ENCODE measurements around the gene CDC23. TPM values are rescaled to one million over a fixed set of nuclear protein-coding genes. Genes with fewer than 3 reads are reported as not detected.
"Not testable (repeated sequence)": the region's sequence is repeated elsewhere in the genome, so short reads cannot be mapped to it uniquely, and the experiment has no call there.

The CDC23 gene, protein sequence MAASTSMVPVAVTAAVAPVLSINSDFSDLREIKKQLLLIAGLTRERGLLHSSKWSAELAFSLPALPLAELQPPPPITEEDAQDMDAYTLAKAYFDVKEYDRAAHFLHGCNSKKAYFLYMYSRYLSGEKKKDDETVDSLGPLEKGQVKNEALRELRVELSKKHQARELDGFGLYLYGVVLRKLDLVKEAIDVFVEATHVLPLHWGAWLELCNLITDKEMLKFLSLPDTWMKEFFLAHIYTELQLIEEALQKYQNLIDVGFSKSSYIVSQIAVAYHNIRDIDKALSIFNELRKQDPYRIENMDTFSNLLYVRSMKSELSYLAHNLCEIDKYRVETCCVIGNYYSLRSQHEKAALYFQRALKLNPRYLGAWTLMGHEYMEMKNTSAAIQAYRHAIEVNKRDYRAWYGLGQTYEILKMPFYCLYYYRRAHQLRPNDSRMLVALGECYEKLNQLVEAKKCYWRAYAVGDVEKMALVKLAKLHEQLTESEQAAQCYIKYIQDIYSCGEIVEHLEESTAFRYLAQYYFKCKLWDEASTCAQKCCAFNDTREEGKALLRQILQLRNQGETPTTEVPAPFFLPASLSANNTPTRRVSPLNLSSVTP
- 31.8 TPM for polyA plus RNA-seq (2013, experiment 1 of 2)
- polyA plus RNA-seq (2013, experiment 2 of 2) = 32.9 TPM

DNA sequence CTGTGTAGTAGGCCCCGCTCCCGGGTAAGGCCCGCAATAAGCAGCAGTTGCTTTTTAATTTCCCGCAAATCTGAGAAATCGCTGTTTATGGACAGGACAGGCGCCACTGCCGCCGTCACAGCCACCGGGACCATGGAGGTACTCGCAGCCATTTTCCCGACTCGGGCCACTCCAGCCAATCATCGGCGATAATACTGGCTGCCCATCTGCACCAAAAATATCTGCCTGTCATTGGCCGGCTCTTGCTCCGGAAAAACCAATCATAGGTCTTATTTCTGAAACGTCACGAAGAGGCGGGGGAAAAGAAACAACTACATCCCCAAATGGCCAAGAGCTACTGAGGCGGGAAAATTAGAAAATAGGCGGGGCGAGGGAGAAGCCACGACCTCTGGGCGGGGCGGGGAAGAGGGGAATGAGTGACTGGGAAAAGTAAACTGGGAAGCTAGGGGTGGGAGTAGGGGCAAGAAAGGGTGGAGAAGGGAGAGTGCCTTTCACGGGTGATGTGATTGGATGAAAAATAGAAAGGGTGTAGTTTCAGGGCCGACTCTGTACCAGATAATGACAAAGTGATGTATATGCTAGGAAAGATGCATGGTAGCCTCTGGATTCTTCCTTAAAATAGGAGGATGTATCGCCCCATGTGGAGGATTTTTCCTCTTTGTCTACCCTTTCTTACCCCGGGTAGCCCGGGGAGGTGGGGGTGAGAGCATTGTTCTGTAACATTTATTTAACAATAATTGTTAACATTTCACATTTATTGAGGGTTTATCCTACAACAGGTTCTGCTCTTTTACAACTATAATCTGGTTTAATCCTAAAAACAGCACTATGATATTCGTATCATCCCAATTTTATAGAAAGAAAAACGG is at the start of gene CDC23:
TSS of gene CDC23 (minus strand) at position 163 of the 869 bp plus-strand sequence. CDS start at position 152, 11 bp downstream.
- peak within 1 kb of the TSS; percentile 88 for H3K18ac ChIP-seq (ENCODE audit: low read length)

DNA sequence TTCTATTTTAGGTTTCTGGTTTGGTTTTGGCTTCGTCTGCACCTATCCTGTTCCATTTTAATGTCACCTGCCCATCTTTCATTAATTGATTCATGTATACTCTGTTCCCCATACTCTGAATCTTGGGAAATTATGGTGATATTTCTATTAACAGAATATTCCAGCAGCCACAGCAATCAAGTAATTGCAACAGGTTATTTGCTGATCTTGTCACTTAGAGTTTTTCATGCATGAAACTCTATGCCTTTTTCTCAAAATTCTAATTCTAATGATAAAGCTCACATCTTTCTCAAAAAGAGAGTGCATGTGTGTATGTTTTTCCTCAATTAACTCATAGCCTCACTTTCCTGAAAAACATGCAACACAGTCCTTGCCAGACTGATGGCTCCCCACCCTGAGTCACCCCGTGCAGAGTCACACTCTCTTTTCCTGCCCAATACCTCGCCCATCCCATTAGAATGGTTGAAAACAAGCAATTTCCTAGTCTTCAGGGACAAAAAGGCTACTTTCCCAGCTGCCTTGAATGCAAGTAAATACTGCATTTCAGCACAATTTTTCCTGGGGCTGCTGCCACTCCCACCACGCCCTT is 45.7 kb upstream of the CDC23 start:
- no peak overlapping the region for H2AK5ac ChIP-seq (ENCODE audit: low read length)
- H3K79me1 ChIP-seq (ENCODE audit: low read length) = no peaks in the 10 kb centered on the region
- no peak overlapping the region for H3K9ac ChIP-seq (ENCODE audit: low read length)
- H3K4me3 ChIP-seq (ENCODE audit: low read length) = no peak overlapping the region
- no peak overlapping the region for H3K4me2 ChIP-seq (ENCODE audit: low read length)
- H3K56ac ChIP-seq (ENCODE audit: low read length) = no peak overlapping the region
- H3K18ac ChIP-seq (ENCODE audit: low read length) = no peak overlapping the region
- no peak overlapping the region for H3K23ac ChIP-seq (ENCODE audit: low read length)
- H3K27ac ChIP-seq (ENCODE audit: low read depth, low read length) = no peak overlapping the region
- no peaks in the 10 kb centered on the region for H3K36me3 ChIP-seq (ENCODE audit: control insufficient read depth, insufficient read depth, low read length)
- no peak overlapping the region for H4K8ac ChIP-seq (ENCODE audit: low read depth, low read length)
- H4K5ac ChIP-seq (ENCODE audit: low read length) = no peak overlapping the region
- H3K4ac ChIP-seq (ENCODE audit: low read depth, low read length) = no peak overlapping the region
- no peak overlapping the region for H2BK5ac ChIP-seq (ENCODE audit: low read length)
- no peak overlapping the region for H2BK120ac ChIP-seq (ENCODE audit: low read depth, low read length)
- no peak overlapping the region for H2BK15ac ChIP-seq (replicated peaks; ENCODE audit: low read depth)
- no peaks in the 10 kb centered on the region for H3K4me1 ChIP-seq (ENCODE audit: control insufficient read depth, low read depth, low read length)
- no CpG with 5 or more reads among the region's 4 CpGs for WGBS (ENCODE audit: extremely low coverage, insufficient coverage, low lambda C conversion rate)
- no peak for DNase-seq
- no peaks in the 10 kb centered on the region for H3K27me3 ChIP-seq (ENCODE audit: insufficient read depth, low read length, poor library complexity)
- H3K79me2 ChIP-seq (ENCODE audit: control insufficient read depth, insufficient read depth, low read length) = no peaks in the 10 kb centered on the region

More for the DNA sequence above, at the start of gene CDC23:
- H3K23ac ChIP-seq (ENCODE audit: low read length) = no peak within 1 kb of the TSS
- H3K79me1 ChIP-seq (ENCODE audit: low read length) = peaks cover 10% of the 10 kb centered on the region
- peak within 1 kb of the TSS; percentile 99 for H3K56ac ChIP-seq (ENCODE audit: low read length)
- no peaks in the 10 kb centered on the region for H3K27me3 ChIP-seq (ENCODE audit: insufficient read depth, low read length, poor library complexity)
- H3K9ac ChIP-seq (ENCODE audit: low read length) = peak within 1 kb of the TSS; percentile 93
- no peak within 1 kb of the TSS for H2BK15ac ChIP-seq (replicated peaks; ENCODE audit: low read depth)
- peak within 1 kb of the TSS; percentile 76 for H4K8ac ChIP-seq (ENCODE audit: low read depth, low read length)
- peak within 1 kb of the TSS; percentile 100 for H3K4me3 ChIP-seq (ENCODE audit: low read length)
- H2BK5ac ChIP-seq (ENCODE audit: low read length) = no peak within 1 kb of the TSS
- DNase-seq = peak; percentile 100
- peak within 1 kb of the TSS; percentile 83 for H2AK5ac ChIP-seq (ENCODE audit: low read length)
- H3K4me1 ChIP-seq (ENCODE audit: control insufficient read depth, low read depth, low read length) = no peaks in the 10 kb centered on the region
- no CpG with 5 or more reads among the region's 32 CpGs for WGBS (ENCODE audit: extremely low coverage, insufficient coverage, low lambda C conversion rate)
- H2BK120ac ChIP-seq (ENCODE audit: low read depth, low read length) = no peak within 1 kb of the TSS
- peak within 1 kb of the TSS; percentile 20 for H3K4ac ChIP-seq (ENCODE audit: low read depth, low read length)
- peak within 1 kb of the TSS; percentile 93 for H3K4me2 ChIP-seq (ENCODE audit: low read length)
- no peaks in the 10 kb centered on the region for H3K36me3 ChIP-seq (ENCODE audit: control insufficient read depth, insufficient read depth, low read length)
- no peak within 1 kb of the TSS for H3K27ac ChIP-seq (ENCODE audit: low read depth, low read length)
- H3K79me2 ChIP-seq (ENCODE audit: control insufficient read depth, insufficient read depth, low read length) = peaks cover 23% of the 10 kb centered on the region
- H4K5ac ChIP-seq (ENCODE audit: low read length) = peak within 1 kb of the TSS; percentile 84

- Histone ChIP-seq H3K79me1 (ENCODE audit: low read length) (no peaks in the 10 kb centered on the region), H3K79me2 (ENCODE audit: control insufficient read depth, insufficient read depth, low read length) (no peaks in the 10 kb centered on the region), H4K5ac (ENCODE audit: low read length) (no peak overlapping the region), H3K56ac (ENCODE audit: low read length) (no peak overlapping the region), H2BK5ac (ENCODE audit: low read length) (no peak overlapping the region), H3K18ac (ENCODE audit: low read length) (no peak overlapping the region), H3K4ac (ENCODE audit: low read depth, low read length) (no peak overlapping the region), H3K27me3 (ENCODE audit: insufficient read depth, low read length, poor library complexity) (no peaks in the 10 kb centered on the region), H3K4me3 (ENCODE audit: low read length) (no peak overlapping the region), H4K8ac (ENCODE audit: low read depth, low read length) (no peak overlapping the region), H3K4me1 (ENCODE audit: control insufficient read depth, low read depth, low read length) (no peaks in the 10 kb centered on the region), H3K36me3 (ENCODE audit: control insufficient read depth, insufficient read depth, low read length) (no peaks in the 10 kb centered on the region), H2BK120ac (ENCODE audit: low read depth, low read length) (no peak overlapping the region), H3K27ac (ENCODE audit: low read depth, low read length) (no peak overlapping the region), H3K4me2 (ENCODE audit: low read length) (no peak overlapping the region), H3K9ac (ENCODE audit: low read length) (no peak overlapping the region), H2BK15ac (replicated peaks; ENCODE audit: low read depth) (no peak overlapping the region), H2AK5ac (ENCODE audit: low read length) (no peak overlapping the region), H3K23ac (ENCODE audit: low read length) (no peak overlapping the region)
- DNase-seq = no peak
- no CpG with 5 or more reads among the region's 29 CpGs for WGBS (ENCODE audit: extremely low coverage, insufficient coverage, low lambda C conversion rate)
These were observed 44.5 kb upstream of the CDC23 start for GRCh38 chr5:138257583-138257982.

DNA sequence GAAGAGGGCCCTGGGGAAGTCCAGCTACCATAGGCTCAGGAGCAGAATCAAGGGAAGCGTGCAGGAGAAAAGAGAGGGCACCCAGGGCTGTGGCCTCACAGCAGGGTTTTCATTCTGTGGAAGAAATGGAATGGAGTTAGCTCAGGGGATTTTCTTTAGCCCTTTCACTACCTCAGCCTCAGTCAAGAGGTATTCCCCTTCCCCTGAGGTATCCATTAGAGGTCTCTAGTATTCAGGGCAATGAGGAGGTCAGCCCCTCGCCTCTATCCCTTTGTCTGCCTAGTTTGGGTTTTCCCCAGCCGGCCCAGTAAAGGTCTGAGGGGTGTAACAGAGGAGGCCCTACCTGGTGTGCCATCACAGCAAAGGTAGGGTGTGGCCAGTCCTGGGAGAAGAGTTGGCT is 39.8 kb upstream of the CDC23 start:
- H3K4me2 ChIP-seq (ENCODE audit: low read length) = no peak overlapping the region
- no peaks in the 10 kb centered on the region for H3K27me3 ChIP-seq (ENCODE audit: insufficient read depth, low read length, poor library complexity)
- H2AK5ac ChIP-seq (ENCODE audit: low read length) = no peak overlapping the region
- H3K27ac ChIP-seq (ENCODE audit: low read depth, low read length) = no peak overlapping the region
- H2BK15ac ChIP-seq (replicated peaks; ENCODE audit: low read depth) = no peak overlapping the region
- no peak for DNase-seq
- WGBS (ENCODE audit: extremely low coverage, insufficient coverage, low lambda C conversion rate) = no CpG with 5 or more reads among the region's 3 CpGs
- H3K4ac ChIP-seq (ENCODE audit: low read depth, low read length) = no peak overlapping the region
- no peak overlapping the region for H3K9ac ChIP-seq (ENCODE audit: low read length)
- H3K56ac ChIP-seq (ENCODE audit: low read length) = no peak overlapping the region
- no peak overlapping the region for H4K5ac ChIP-seq (ENCODE audit: low read length)
- H3K23ac ChIP-seq (ENCODE audit: low read length) = no peak overlapping the region
- no peak overlapping the region for H2BK5ac ChIP-seq (ENCODE audit: low read length)
- H3K18ac ChIP-seq (ENCODE audit: low read length) = no peak overlapping the region
- no peaks in the 10 kb centered on the region for H3K36me3 ChIP-seq (ENCODE audit: control insufficient read depth, insufficient read depth, low read length)
- H3K79me2 ChIP-seq (ENCODE audit: control insufficient read depth, insufficient read depth, low read length) = no peaks in the 10 kb centered on the region
- H3K4me3 ChIP-seq (ENCODE audit: low read length) = no peak overlapping the region
- no peak overlapping the region for H4K8ac ChIP-seq (ENCODE audit: low read depth, low read length)
- H3K4me1 ChIP-seq (ENCODE audit: control insufficient read depth, low read depth, low read length) = no peaks in the 10 kb centered on the region
- no peaks in the 10 kb centered on the region for H3K79me1 ChIP-seq (ENCODE audit: low read length)
- no peak overlapping the region for H2BK120ac ChIP-seq (ENCODE audit: low read depth, low read length)

GRCh38 chr5:138247800-138248199 is 34.7 kb upstream of the CDC23 start:
- H4K5ac ChIP-seq (ENCODE audit: low read length); H4K8ac ChIP-seq (ENCODE audit: low read depth, low read length); H3K4me1 ChIP-seq (ENCODE audit: control insufficient read depth, low read depth, low read length); H3K18ac ChIP-seq (ENCODE audit: low read length); H2BK5ac ChIP-seq (ENCODE audit: low read length); H3K4me2 ChIP-seq (ENCODE audit: low read length); H3K79me1 ChIP-seq (ENCODE audit: low read length); H3K36me3 ChIP-seq (ENCODE audit: control insufficient read depth, insufficient read depth, low read length); H2AK5ac ChIP-seq (ENCODE audit: low read length); H3K79me2 ChIP-seq (ENCODE audit: control insufficient read depth, insufficient read depth, low read length); H3K9ac ChIP-seq (ENCODE audit: low read length); H3K56ac ChIP-seq (ENCODE audit: low read length); H3K4me3 ChIP-seq (ENCODE audit: low read length); H3K27ac ChIP-seq (ENCODE audit: low read depth, low read length); H2BK15ac ChIP-seq (replicated peaks; ENCODE audit: low read depth); H3K23ac ChIP-seq (ENCODE audit: low read length); H3K4ac ChIP-seq (ENCODE audit: low read depth, low read length); H3K27me3 ChIP-seq (ENCODE audit: insufficient read depth, low read length, poor library complexity); H2BK120ac ChIP-seq (ENCODE audit: low read depth, low read length): not testable (repeated sequence)
- peak; percentile 88 for DNase-seq
- no CpG with 5 or more reads among the region's 2 CpGs for WGBS (ENCODE audit: extremely low coverage, insufficient coverage, low lambda C conversion rate)
